NCI-H510A (cell line): Measurements from ENCODE around the gene ZBTB43.

ENCODE experiments used
- DNase-seq: peaks from one replicate; lab custom pipeline; 2025; lab: John Stamatoyannopoulos, UW

Gene ZBTB43

GRCh38 chr9:126830827-126831226 lies 26.0 kb downstream of the ZBTB43 start:
- DNase-seq, result no peak

GRCh38 chr9:126832440-126832839 lies 27.6 kb downstream of the ZBTB43 start:
- no peak for DNase-seq

GRCh38 chr9:126833020-126833419 lies 28.2 kb downstream of the ZBTB43 start:
- DNase-seq, result no peak

- DNase-seq, result no peak
These were observed 29.0 kb downstream of the ZBTB43 start for GRCh38 chr9:126833710-126834345.

GRCh38 chr9:126834672-126835071 lies 29.8 kb downstream of the ZBTB43 start:
- DNase-seq, result no peak

- DNase-seq, result no peak
These were observed 31.4 kb downstream of the ZBTB43 start for GRCh38 chr9:126836216-126836615.

GRCh38 chr9:126838055-126838811 lies 33.4 kb downstream of the ZBTB43 start:
- DNase-seq, result no peak

GRCh38 chr9:126838895-126839294 lies 34.1 kb downstream of the ZBTB43 start:
- DNase-seq, result no peak

GRCh38 chr9:126839301-126839700 lies 34.5 kb downstream of the ZBTB43 start:
- no peak for DNase-seq

GRCh38 chr9:126842220-126842842 lies 37.5 kb downstream of the ZBTB43 start:
- DNase-seq, result no peak

GRCh38 chr9:126842977-126843799 lies 38.3 kb downstream of the ZBTB43 start:
- DNase-seq, result no peak

GRCh38 chr9:126844085-126844484 lies 39.2 kb downstream of the ZBTB43 start:
- no peak for DNase-seq

GRCh38 chr9:126847051-126847450 lies 42.2 kb downstream of the ZBTB43 start:
- no peak for DNase-seq

GRCh38 chr9:126849591-126850225 lies 44.9 kb downstream of the ZBTB43 start:
- no peak for DNase-seq

- DNase-seq, result no peak
These were observed 46.5 kb downstream of the ZBTB43 start for GRCh38 chr9:126851286-126851880.

GRCh38 chr9:126852086-126852688 lies 47.3 kb downstream of the ZBTB43 start:
- no peak for DNase-seq

GRCh38 chr9:126853667-126854066 lies 48.8 kb downstream of the ZBTB43 start:
- no peak for DNase-seq

- no peak for DNase-seq
These were observed 49.9 kb downstream of the ZBTB43 start for GRCh38 chr9:126854734-126855133.

GRCh38 chr9:126856326-126856877 lies 51.6 kb downstream of the ZBTB43 start:
- DNase-seq, result no peak

GRCh38 chr9:126857261-126857960 lies 52.6 kb downstream of the ZBTB43 start:
- no peak for DNase-seq
